IMR-90 (cell line): ENCODE results near the gene ITCH. TPM values are rescaled to one million over a fixed set of nuclear protein-coding genes. Genes with fewer than 3 reads are reported as not detected.

Experiments
- ATAC-seq: fragments of 200-7000 bp; cut with Tn5 transposase; 2 replicates; pipeline ENCODE4 v1.9.1; 2020; ENCODE audit warnings: low read depth, mild to moderate bottlenecking, moderate library complexity
- BruUV-seq: library from RNA; stranded (reverse); fragments of 400-500 nt; replicated peaks from 2 replicates; lab custom pipeline; 2021; lab: Mats Ljungman, UMichigan
- CTCF ChIA-PET: fragments of 300-600 bp; formaldehyde crosslinking; extraction: SDS; loops from one replicate; lab custom pipeline; 2021; ENCODE audit warnings: antibody characterized with exemption; lab: Yijun Ruan, JAX
- POLR2A ChIA-PET: fragments of 300-600 bp; sonication (Branson Sonifier 250); formaldehyde crosslinking; loops from one replicate; lab custom pipeline; 2022; ENCODE audit warnings: antibody characterized with exemption; ENCODE audit not compliant: unreplicated experiment; lab: Charles Lee
- DNase-seq: peaks from one replicate; pipeline ENCODE4 v3.0.0; 2013
- H2AFZ ChIP-seq: replicated peaks from 2 replicates; pipeline ENCODE3; 2013; ENCODE audit warnings: low read length, mild to moderate bottlenecking; ENCODE audit not compliant: poor library complexity
- H2AK5ac ChIP-seq: 2 replicates; pipeline ENCODE4 v1.6.1; 2013; ENCODE audit warnings: low read depth, low read length, inconsistent platforms
- H2AK9ac ChIP-seq: replicated peaks from 2 replicates; pipeline ENCODE3; 2013; ENCODE audit warnings: mild to moderate bottlenecking, low read depth, low read length, moderate library complexity; ENCODE audit not compliant: poor library complexity
- H2BK120ac ChIP-seq: 2 replicates; pipeline ENCODE4 v1.6.1; 2013; ENCODE audit warnings: low read depth, low read length, inconsistent platforms
- H2BK15ac ChIP-seq: 3 replicates; pipeline ENCODE4 v1.6.1; 2013; ENCODE audit warnings: low read depth, low read length, inconsistent platforms
- H2BK20ac ChIP-seq: 2 replicates; pipeline ENCODE4 v1.6.1; 2013; ENCODE audit warnings: low read depth, mild to moderate bottlenecking, inconsistent platforms, low read length, moderate library complexity
- H2BK5ac ChIP-seq: 2 replicates; pipeline ENCODE4 v1.6.1; 2013; ENCODE audit warnings: mild to moderate bottlenecking, low read depth, low read length, inconsistent platforms; ENCODE audit not compliant: poor library complexity, severe bottlenecking
- H3K14ac ChIP-seq: replicated peaks from 2 replicates; pipeline ENCODE4 v1.6.1; 2013; ENCODE audit warnings: low read depth, low read length, inconsistent platforms
- H3K18ac ChIP-seq: 2 replicates; pipeline ENCODE4 v1.6.1; 2013; ENCODE audit warnings: low read depth, low read length, control low read depth
- H3K23ac ChIP-seq: 2 replicates; pipeline ENCODE4 v1.6.1; 2013; ENCODE audit warnings: low read depth, low read length, inconsistent platforms
- H3K27ac ChIP-seq: 2 replicates; pipeline ENCODE4 v1.5.1; 2013; ENCODE audit warnings: mild to moderate bottlenecking, control low read depth, low read length; ENCODE audit not compliant: insufficient read depth
- H3K27me3 ChIP-seq: 2 replicates; pipeline ENCODE4 v1.6.1; 2013; ENCODE audit warnings: low read length; ENCODE audit not compliant: control insufficient read depth, insufficient read depth
- H3K36me3 ChIP-seq: 2 replicates; pipeline ENCODE4 v1.6.1; 2013; ENCODE audit warnings: low read length, mixed read lengths; ENCODE audit not compliant: control insufficient read depth, insufficient read depth
- H3K4ac ChIP-seq: 2 replicates; pipeline ENCODE4 v1.6.1; 2013; ENCODE audit warnings: low read depth, low read length, inconsistent platforms
- H3K4me1 ChIP-seq: 2 replicates; pipeline ENCODE4 v1.6.1; 2013; ENCODE audit warnings: low read length, mixed read lengths; ENCODE audit not compliant: control insufficient read depth, insufficient read depth
- H3K4me2 ChIP-seq: 2 replicates; pipeline ENCODE4 v1.6.1; 2013; ENCODE audit warnings: low read depth, mild to moderate bottlenecking, control low read depth, low read length, moderate library complexity
- H3K4me3 ChIP-seq: 2 replicates; pipeline ENCODE4 v1.5.1; 2013; ENCODE audit warnings: low read depth, mild to moderate bottlenecking, control low read depth, low read length, moderate library complexity; ENCODE audit not compliant: insufficient read depth
- H3K56ac ChIP-seq: 2 replicates; pipeline ENCODE4 v1.6.1; 2013; ENCODE audit warnings: low read length, inconsistent platforms; ENCODE audit not compliant: insufficient read depth; ENCODE audit errors: extremely low read depth
- H3K79me1 ChIP-seq, 2 experiments: 2 replicates each; pipeline ENCODE4 v1.6.1; 2013; ENCODE audit warnings: low read length in 2 of 2, inconsistent platforms in 1 of 2, low read depth in 1 of 2
- H3K9ac ChIP-seq: 2 replicates; pipeline ENCODE4 v1.6.1; 2013; ENCODE audit warnings: low read depth, low read length, control low read depth
- H3K9me1 ChIP-seq: 2 replicates; pipeline ENCODE4 v1.6.1; 2013; ENCODE audit warnings: low read length, inconsistent platforms; ENCODE audit not compliant: insufficient read depth
- H3K9me3 ChIP-seq: 2 replicates; pipeline ENCODE4 v1.6.1; 2013; ENCODE audit warnings: low read length; ENCODE audit not compliant: control insufficient read depth, insufficient read depth
- H4K20me1 ChIP-seq: 2 replicates; pipeline ENCODE4 v1.6.1; 2013; ENCODE audit warnings: low read length, inconsistent platforms; ENCODE audit not compliant: insufficient read depth
- H4K5ac ChIP-seq: 2 replicates; pipeline ENCODE4 v1.6.1; 2013; ENCODE audit warnings: mild to moderate bottlenecking, low read depth, low read length, control low read depth
- H4K8ac ChIP-seq, 2 experiments: 2 replicates each; pipeline ENCODE4 v1.6.1; 2013; ENCODE audit warnings: low read depth in 2 of 2, low read length in 2 of 2, control low read depth in 1 of 2, inconsistent platforms in 1 of 2
- H4K91ac ChIP-seq: 2 replicates; pipeline ENCODE4 v1.6.1; 2013; ENCODE audit warnings: low read depth, low read length, inconsistent platforms; ENCODE audit not compliant: insufficient read depth
- BHLHE40 ChIP-seq: fragments of 150-350 bp; IDR thresholded peaks from 2 replicates; pipeline ENCODE4 v1.6.1; 2016; ENCODE audit warnings: mild to moderate bottlenecking, low read depth, low read length
- CEBPB ChIP-seq: IDR thresholded peaks from 2 replicates; pipeline ENCODE4 v1.6.1; 2012; ENCODE audit warnings: low read depth, low read length, improper control_type of control experiment
- CHD1 ChIP-seq: IDR thresholded peaks from 2 replicates; pipeline ENCODE4 v1.6.1; 2012; ENCODE audit warnings: low read depth, low read length, improper control_type of control experiment
- CTCF ChIP-seq: conservative IDR thresholded peaks from 2 replicates; pipeline ENCODE4 v1.5.1; 2012; ENCODE audit warnings: mild to moderate bottlenecking, low read depth, low read length, improper control_type of control experiment
- FOS ChIP-seq: fragments of 150-350 bp; IDR thresholded peaks from 2 replicates; pipeline ENCODE4 v1.6.1; 2016; ENCODE audit warnings: low read depth, low read length
- MAZ ChIP-seq: IDR thresholded peaks from 2 replicates; pipeline ENCODE4 v1.6.1; 2012; ENCODE audit warnings: low read depth, mild to moderate bottlenecking, low read length, improper control_type of control experiment, moderate library complexity, borderline replicate concordance
- MXI1 ChIP-seq: IDR thresholded peaks from 2 replicates; pipeline ENCODE4 v1.6.1; 2012; ENCODE audit warnings: low read depth, mild to moderate bottlenecking, low read length, moderate library complexity, borderline replicate concordance
- NFE2L2 ChIP-seq: fragments of 150-350 bp; IDR thresholded peaks from 2 replicates; pipeline ENCODE4 v1.6.1; 2016; ENCODE audit warnings: low read depth, mild to moderate bottlenecking, low read length
- POLR2A ChIP-seq: IDR thresholded peaks from 2 replicates; pipeline ENCODE4 v1.6.1; 2012; ENCODE audit warnings: mild to moderate bottlenecking, low read depth, low read length
- RAD21 ChIP-seq: IDR thresholded peaks from 2 replicates; pipeline ENCODE4 v1.6.1; 2012; ENCODE audit warnings: low read length, improper control_type of control experiment
- RFX5 ChIP-seq: IDR thresholded peaks from 2 replicates; pipeline ENCODE4 v1.8.0; 2012; ENCODE audit warnings: low read depth, mild to moderate bottlenecking, low read length, moderate library complexity
- SMC3 ChIP-seq: fragments of 150-350 bp; IDR thresholded peaks from 2 replicates; pipeline ENCODE4 v1.6.1; 2016; ENCODE audit warnings: low read depth, mild to moderate bottlenecking, antibody characterized with exemption, low read length, moderate library complexity
- USF2 ChIP-seq: fragments of 150-350 bp; IDR thresholded peaks from 2 replicates; pipeline ENCODE4 v1.6.1; 2017; ENCODE audit warnings: mild to moderate bottlenecking, antibody characterized with exemption, low read length, low read depth
- WGBS, 2 experiments: methylation state at CpG; one replicate each; pipeline versions ENCODE4 v1.1.5 to v1.1.7; 2013; ENCODE audit warnings: missing lambda C conversion rate in 2 of 2; ENCODE audit not compliant: insufficient read length in 1 of 2; ENCODE audit errors: extremely low coverage in 2 of 2; 5-methylcytosine and 5-hydroxymethylcytosine counted together
- dilution Hi-C: fragments of 300-500 bp; cut with HindIII; formaldehyde crosslinking; loops from one replicate; pipeline ENCODE4 v1.14.3; 2018; ENCODE audit warnings: low sequenced_read_pairs; ENCODE audit not compliant: unreplicated experiment
- in situ Hi-C: fragments of 300-500 bp; cut with MboI; formaldehyde crosslinking; loops from 3 replicates; pipeline ENCODE4 v1.14.3; 2019; ENCODE audit warnings: low sequenced_read_pairs, inconsistent platforms, mixed read lengths
- intact Hi-C: fragments of 100-400 bp; cut with micrococcal nuclease; formaldehyde crosslinking; loops from 2 replicates; pipeline ENCODE4 v1.10.0; 2022
- polyA plus RNA-seq, 3 experiments: library from polyadenylated mRNA; depleted of rRNA; stranded (reverse); fragments of >200 nt; gene quantifications; 2 replicates each; pipeline ENCODE4 v1.2.3, GENCODE V29; 2012; ENCODE audit warnings: low replicate concordance in 1 of 3
- total RNA-seq: library from RNA; depleted of rRNA; stranded (reverse); fragments of >200 nt; gene quantifications from 2 replicates; pipeline ENCODE4 v1.2.3, GENCODE V29; 2012

Gene ITCH
- total and polyA plus RNA-seq, 2 of the 4 experiments (the other 2 are of a cell fraction) = 12.7 to 94.6 TPM

GRCh38 chr20:34364223-34364506, 1.1 kb downstream of the ITCH start (continued):
- TF ChIP-seq CHD1 (no peak), USF2 (no peak)

- BruUV-seq = no TSS peak
- Histone ChIP-seq H4K91ac (no peak overlapping the region), H3K4me2 (peak overlapping the region; percentile 19; the same call in 1 of the 2 replicates)
- TF ChIP-seq RAD21 (no peak), SMC3 (no peak), POLR2A (no peak), MXI1 (no peak), USF2 (no peak), BHLHE40 (no peak), CEBPB (no peak), FOS (no peak), CTCF (no peak), CHD1 (no peak), MAZ (no peak), RFX5 (no peak), NFE2L2 (no peak)
These were observed 2.7 kb downstream of the ITCH start for GRCh38 chr20:34365765-34366213.

More at GRCh38 chr20:34365765-34366213, 2.7 kb downstream of the ITCH start:
- DNase-seq = no peak
- 100% methylated on average over 2 of the region's 3 CpGs; no CpG with 5 or more reads in 1 of the 2 experiments for WGBS, 2 experiments
- Histone ChIP-seq H3K4ac (no peak overlapping the region), H3K27ac (no peak overlapping the region), H3K27me3 (no peaks in the 10 kb centered on the region), H2BK15ac (no peak overlapping the region), H4K20me1 (peaks cover 67% of the 10 kb centered on the region), H3K4me1 (peaks cover 8% of the 10 kb centered on the region; the same call in 1 of the 2 replicates), H4K8ac (no peak overlapping the region; a peak in 1 of 4 replicates), H2BK120ac (no peak overlapping the region), H2AK9ac (no peak overlapping the region), H3K18ac (no peak overlapping the region), H3K9me1 (peaks cover 16% of the 10 kb centered on the region), H3K4me3 (no peak overlapping the region), H2AK5ac (no peak overlapping the region), H2AFZ (no peak overlapping the region), H3K56ac (no peak overlapping the region), H3K14ac (0 out of 2 replicates have a peak overlapping the region, but pooled peaks have one; percentile 47), H3K79me1 (peaks cover 19 to 65% of the 10 kb centered on the region in 2 experiments), H4K5ac (no peak overlapping the region), H2BK5ac (peak overlapping the region; percentile 34), H3K9ac (no peak overlapping the region), H3K36me3 (peaks cover 18% of the 10 kb centered on the region), H3K9me3 (no peaks in the 10 kb centered on the region), H3K23ac (peak overlapping the region; percentile 82), H2BK20ac (no peak overlapping the region)
- POLR2A ChIA-PET = no interaction called here
- ATAC-seq = no peak
- intact Hi-C loops = no loop called here
- dilution Hi-C loops = no loop called here
- in situ Hi-C loops = no loop called here
- CTCF ChIA-PET = no interaction called here
